GM08714 (cell line): ENCODE measurements around the gene SEPTIN8.

Experiments used
- H3K4me3 ChIP-seq: fragments of 200-500 bp; sonication (Bioruptor generic); 2 replicates; pipeline ENCODE4 v1.5.1; 2014; ENCODE audit warnings: mild to moderate bottlenecking, low read length, inconsistent platforms
- ZNF274 ChIP-seq: IDR thresholded peaks from 2 replicates; pipeline ENCODE4 v1.6.1; 2012; ENCODE audit warnings: mild to moderate bottlenecking, low read depth, low read length

Gene SEPTIN8

GRCh38 chr5:132802044-132802684, 25.1 kb upstream of the SEPTIN8 start:
- no peak for TF ChIP-seq ZNF274
- H3K4me3 ChIP-seq, result no peak overlapping the region

- no peak for TF ChIP-seq ZNF274
- H3K4me3 ChIP-seq, result no peak overlapping the region
Measured at GRCh38 chr5:132800545-132800944, 23.5 kb upstream of the SEPTIN8 start.

- no peak overlapping the region for H3K4me3 ChIP-seq
- no peak for TF ChIP-seq ZNF274
Measured at GRCh38 chr5:132799392-132799791, 22.4 kb upstream of the SEPTIN8 start.

GRCh38 chr5:132797651-132798050, 20.6 kb upstream of the SEPTIN8 start:
- no peak for TF ChIP-seq ZNF274
- no peak overlapping the region for H3K4me3 ChIP-seq

GRCh38 chr5:132791026-132791425, 14.0 kb upstream of the SEPTIN8 start:
- no peak overlapping the region for H3K4me3 ChIP-seq
- TF ChIP-seq ZNF274, result no peak

GRCh38 chr5:132790201-132790865, 13.3 kb upstream of the SEPTIN8 start:
- no peak for TF ChIP-seq ZNF274
- no peak overlapping the region for H3K4me3 ChIP-seq

- TF ChIP-seq ZNF274, result no peak
Measured at GRCh38 chr5:132788990-132789886, 12.2 kb upstream of the SEPTIN8 start.

GRCh38 chr5:132788508-132788907, 11.5 kb upstream of the SEPTIN8 start:
- no peak for TF ChIP-seq ZNF274
- H3K4me3 ChIP-seq, result no peak overlapping the region

More at GRCh38 chr5:132788990-132789886, 12.2 kb upstream of the SEPTIN8 start:
- no peak overlapping the region for H3K4me3 ChIP-seq

- no peak overlapping the region for H3K4me3 ChIP-seq
- TF ChIP-seq ZNF274, result no peak
Measured at GRCh38 chr5:132787076-132787475, 10.0 kb upstream of the SEPTIN8 start.

- H3K4me3 ChIP-seq, result no peak overlapping the region
- no peak for TF ChIP-seq ZNF274
Measured at GRCh38 chr5:132785864-132786263, 8.8 kb upstream of the SEPTIN8 start.

GRCh38 chr5:132785365-132785764, 8.3 kb upstream of the SEPTIN8 start:
- no peak for TF ChIP-seq ZNF274

GRCh38 chr5:132782101-132782500, 5.1 kb upstream of the SEPTIN8 start:
- TF ChIP-seq ZNF274, result no peak
- no peak overlapping the region for H3K4me3 ChIP-seq

More at GRCh38 chr5:132785365-132785764, 8.3 kb upstream of the SEPTIN8 start:
- no peak overlapping the region for H3K4me3 ChIP-seq

- TF ChIP-seq ZNF274, result no peak
- no peak overlapping the region for H3K4me3 ChIP-seq
Measured at GRCh38 chr5:132781029-132781428, 4.0 kb upstream of the SEPTIN8 start.

GRCh38 chr5:132780577-132780976, 3.5 kb upstream of the SEPTIN8 start:
- no peak overlapping the region for H3K4me3 ChIP-seq
- no peak for TF ChIP-seq ZNF274
